RWPE1 (cell line): ENCODE measurements around the gene SPAG16.
"Not testable (repeated sequence)": the region's sequence is repeated elsewhere in the genome, so short reads cannot be mapped to it uniquely, and the experiment has no call there.

Experiments
- CTCF ChIA-PET: fragments of 350-600 bp; sonication (Branson Sonifier 250); formaldehyde crosslinking; extraction: SDS; loops from one replicate; lab custom pipeline; 2021; lab: Yijun Ruan, JAX
- POLR2A ChIA-PET: fragments of 400-600 bp; formaldehyde crosslinking; extraction: SDS; loops from one replicate; lab custom pipeline; 2020; ENCODE audit warnings: antibody characterized with exemption; ENCODE audit not compliant: low non-redundant PET; lab: Yijun Ruan, JAX
- DNase-seq: peaks from one replicate; pipeline ENCODE4 v3.0.0; 2012; ENCODE audit warnings: low spot score
- H3K27ac ChIP-seq: fragments of 450-650 bp; 2 replicates; pipeline ENCODE4 v1.5.1; 2017
- CTCF ChIP-seq: fragments of 450-650 bp; conservative IDR thresholded peaks from 2 replicates; pipeline ENCODE4 v1.5.1; 2017; ENCODE audit warnings: low read depth, mild to moderate bottlenecking

SPAG16 gene

GRCh38 chr2:213265679-213266078 is 18.6 kb upstream of the SPAG16 start:
- TF ChIP-seq CTCF, result no peak
- POLR2A ChIA-PET, result no interaction called here
- CTCF ChIA-PET, result interaction anchor here (0.5 kb wide), 1 partner anchor 39 kb away, joined by 4 read pairs; no protein-coding TSS in a partner anchor
- H3K27ac ChIP-seq, result no peak overlapping the region
- DNase-seq, result no peak

DNA sequence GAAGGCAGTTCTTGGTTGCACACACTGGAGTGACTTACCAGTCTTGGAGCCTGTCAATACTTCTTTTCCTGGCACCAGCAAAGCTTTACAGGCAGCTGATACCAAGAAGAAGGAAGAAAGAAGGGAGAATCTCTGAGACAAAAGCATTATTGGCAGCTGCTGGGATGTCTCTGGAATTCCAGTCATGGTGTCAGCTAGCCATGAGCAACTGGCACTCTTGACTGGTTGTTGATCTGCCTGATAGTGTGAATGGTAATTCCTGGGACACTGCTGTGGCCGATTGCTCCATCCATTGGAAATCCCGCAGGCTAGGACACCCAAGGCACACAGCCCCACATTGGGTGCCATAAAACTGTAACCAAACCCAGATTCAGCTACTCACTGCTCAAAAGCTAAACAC is 17.8 kb upstream of the SPAG16 start:
- no peak for DNase-seq
- POLR2A ChIA-PET, result no interaction called here

DNA sequence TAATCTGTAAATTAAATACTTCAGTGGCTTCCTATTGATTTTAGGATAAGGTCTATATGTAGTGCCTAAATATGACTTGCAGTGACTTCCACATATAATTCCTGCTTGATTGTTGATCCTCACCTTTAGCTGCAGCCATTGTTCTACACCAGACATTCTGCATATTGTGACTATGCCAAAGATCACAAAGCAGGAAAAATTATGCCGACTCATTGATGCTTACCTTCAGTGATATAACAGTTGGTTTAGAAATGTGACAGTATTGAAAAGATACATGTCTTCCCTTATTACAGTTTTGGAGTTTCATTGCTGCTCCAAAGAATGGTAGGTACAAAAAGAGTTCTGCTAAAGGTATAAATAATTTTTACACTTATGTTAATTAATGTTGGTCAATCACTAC is 12.3 kb upstream of the SPAG16 start:
- H3K27ac ChIP-seq, result no peak overlapping the region
- no peak for DNase-seq
- ChIA-PET POLR2A (no interaction called here), CTCF (no interaction called here)
- TF ChIP-seq CTCF, result no peak

More for the DNA sequence above, 17.8 kb upstream of the SPAG16 start:
- CTCF ChIA-PET, result no interaction called here
- H3K27ac ChIP-seq, result no peak overlapping the region
- no peak for TF ChIP-seq CTCF

- no peak for DNase-seq
- no peak overlapping the region for H3K27ac ChIP-seq
- ChIA-PET CTCF (interaction anchor here (0.6 kb wide), 1 partner anchor 721 kb away, joined by 3 read pairs; no protein-coding TSS in a partner anchor), POLR2A (no interaction called here)
- no peak for TF ChIP-seq CTCF
Observed at GRCh38 chr2:213274143-213274542, 10.1 kb upstream of the SPAG16 start.

DNA sequence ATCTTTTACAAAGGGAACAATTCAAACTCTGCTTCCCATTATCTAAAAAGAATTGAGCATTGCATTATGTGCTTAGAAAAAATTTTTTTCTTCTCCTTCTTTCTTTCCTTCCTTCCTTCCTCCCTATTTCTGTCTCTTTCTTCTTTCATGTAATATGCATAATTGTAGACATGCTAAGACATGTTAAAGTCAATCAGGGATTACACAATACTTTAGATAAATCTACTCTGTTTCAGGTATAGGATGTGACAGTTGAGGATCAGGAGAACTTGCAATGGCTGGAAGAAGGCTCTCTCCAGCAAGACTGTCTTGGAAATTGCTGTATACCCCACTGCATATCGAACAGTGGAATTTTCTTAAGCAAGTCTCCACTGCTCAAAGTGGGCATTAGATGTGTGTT is 9.0 kb upstream of the SPAG16 start:
- no peak for DNase-seq
- CTCF ChIA-PET, result interaction anchor here (0.6 kb wide), 1 partner anchor 28 kb away, joined by 3 read pairs; no protein-coding TSS in a partner anchor
- POLR2A ChIA-PET, result no interaction called here
- no peak for TF ChIP-seq CTCF
- no peak overlapping the region for H3K27ac ChIP-seq

DNA sequence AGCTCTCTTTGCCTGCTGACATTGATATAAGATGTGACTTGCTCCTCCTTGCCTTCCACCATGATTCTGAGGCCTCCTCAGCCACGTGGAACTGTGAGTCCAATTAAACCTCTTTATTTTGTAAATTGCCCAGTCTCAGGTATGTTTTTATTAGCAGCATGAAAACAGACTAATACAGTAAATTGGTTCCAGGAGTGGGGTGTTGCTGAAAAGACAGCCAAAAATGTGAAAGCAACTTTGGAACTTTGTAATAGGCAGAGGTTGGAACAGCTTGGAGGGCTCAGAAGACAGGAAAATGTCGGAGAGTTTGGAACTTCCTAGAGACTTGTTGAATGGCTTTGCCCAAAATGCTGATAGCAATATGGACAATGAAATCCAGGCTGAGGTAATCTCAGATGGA is 7.1 kb upstream of the SPAG16 start:
- DNase-seq, POLR2A ChIA-PET, CTCF ChIA-PET, H3K27ac ChIP-seq: not testable (repeated sequence)

DNA sequence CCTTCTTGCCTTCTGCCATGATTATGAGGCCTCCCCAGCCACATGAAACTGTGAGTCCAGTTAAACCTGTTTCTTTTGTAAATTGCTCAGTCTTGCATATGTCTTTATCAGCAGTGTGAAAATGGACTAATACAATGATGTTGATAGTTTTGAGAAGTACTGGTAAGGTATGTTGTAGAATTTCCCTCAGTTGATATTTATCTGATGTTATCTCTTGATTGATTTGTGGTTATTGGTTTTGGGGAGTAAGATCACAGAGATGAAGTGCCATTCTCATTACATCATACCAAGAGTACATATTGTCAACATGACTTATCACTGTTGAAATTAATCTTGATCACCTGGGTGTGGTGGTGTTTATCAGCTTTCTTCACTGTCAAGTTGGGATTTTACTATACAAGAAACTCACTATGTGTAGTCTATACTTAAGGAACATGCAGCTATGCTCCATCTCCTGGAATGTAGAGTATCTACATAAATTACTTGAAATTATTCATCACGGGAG is 5.1 kb upstream of the SPAG16 start:
- H3K27ac ChIP-seq, result no peak overlapping the region
- TF ChIP-seq CTCF, result no peak
- CTCF ChIA-PET, result no interaction called here
- no peak for DNase-seq
- POLR2A ChIA-PET, result no interaction called here
